GM18517 (cell line): ENCODE results near the gene FERMT3.

ENCODE experiments used
- ATAC-seq: cut with Tn5 transposase; IDR thresholded peaks from one replicate; pipeline ENCODE4 v1.9.1; 2021; ENCODE audit warnings: mild to moderate bottlenecking, moderate library complexity; ENCODE audit not compliant: unreplicated experiment

FERMT3 gene

DNA sequence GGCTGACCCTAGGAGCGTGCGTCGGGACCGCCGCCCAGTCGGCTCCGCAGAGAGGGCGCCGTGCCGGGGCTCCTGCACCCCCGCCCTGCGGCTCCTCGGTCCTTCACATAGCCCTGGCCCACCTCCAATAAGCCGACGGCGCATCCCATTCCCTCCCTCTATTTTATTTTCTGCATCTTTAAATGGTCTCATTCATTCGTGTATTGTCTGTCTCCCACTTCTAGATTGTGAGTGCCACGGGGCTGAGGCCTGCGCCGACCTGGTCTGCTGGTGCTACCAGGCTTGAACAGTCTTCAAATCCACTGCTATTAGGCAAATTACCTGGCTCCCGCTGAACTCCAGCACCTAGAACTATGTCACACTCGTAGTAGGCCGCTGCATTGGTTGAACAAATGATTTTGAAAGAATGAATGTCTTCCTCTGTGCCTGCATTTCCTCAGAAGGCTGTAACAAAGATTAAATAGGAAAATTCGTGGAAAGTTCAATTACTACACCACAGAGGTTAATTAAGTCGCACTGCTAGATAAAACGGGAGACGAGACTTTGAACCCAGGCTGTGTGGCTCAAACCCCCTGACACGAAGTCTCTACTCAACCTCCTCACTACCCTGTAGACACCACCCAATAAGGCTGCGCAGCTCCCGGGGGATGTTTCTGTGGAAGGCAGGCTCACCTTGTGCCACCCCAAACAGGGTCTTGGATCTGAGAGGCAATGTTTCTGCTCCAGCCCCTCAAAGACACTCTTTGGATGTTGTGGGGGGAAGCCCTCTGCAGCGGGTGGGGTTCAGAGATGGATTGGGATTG lies 41.4 kb downstream of the FERMT3 start:
- ATAC-seq = no peak

DNA sequence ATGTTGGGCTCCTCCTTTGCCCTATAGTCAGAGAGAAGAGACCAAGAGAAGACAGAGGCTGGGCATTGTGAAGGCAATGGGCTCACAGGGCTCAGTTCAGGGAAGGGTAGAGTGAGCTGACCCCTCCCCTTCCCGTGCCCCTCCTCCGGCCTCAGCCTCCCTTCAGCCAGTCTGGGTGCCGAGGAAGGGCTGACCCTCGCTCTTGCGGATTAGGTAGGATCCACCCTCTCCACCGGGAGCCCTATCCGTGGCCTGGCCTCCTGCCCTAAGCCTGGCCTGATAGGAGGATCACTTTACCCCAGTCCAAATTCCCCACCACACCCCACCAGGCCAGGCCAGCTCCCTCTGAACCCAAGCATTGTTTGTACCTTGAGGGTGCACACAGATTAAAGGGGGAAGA lies 42.1 kb downstream of the FERMT3 start:
- no peak for ATAC-seq

DNA sequence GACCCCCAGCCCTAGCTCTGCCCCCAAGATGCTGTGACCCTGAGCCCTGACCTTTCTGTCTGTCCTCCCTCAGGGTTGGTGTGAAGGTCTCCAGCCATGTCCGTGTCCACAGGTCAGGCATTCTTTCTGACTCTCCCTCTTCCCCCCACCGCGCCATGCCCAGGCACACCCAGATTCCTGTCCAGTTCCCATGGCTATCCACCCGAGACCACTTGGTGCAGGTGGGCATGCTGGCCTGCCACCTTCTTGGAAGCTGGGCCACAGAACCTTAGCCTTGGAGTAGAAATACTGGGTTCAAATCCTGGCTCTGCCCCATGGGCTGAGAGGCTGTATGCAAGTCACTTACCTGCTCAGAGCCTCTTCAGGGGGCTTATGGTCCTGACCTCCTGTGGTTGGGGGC lies 42.5 kb downstream of the FERMT3 start:
- ATAC-seq = no peak

DNA sequence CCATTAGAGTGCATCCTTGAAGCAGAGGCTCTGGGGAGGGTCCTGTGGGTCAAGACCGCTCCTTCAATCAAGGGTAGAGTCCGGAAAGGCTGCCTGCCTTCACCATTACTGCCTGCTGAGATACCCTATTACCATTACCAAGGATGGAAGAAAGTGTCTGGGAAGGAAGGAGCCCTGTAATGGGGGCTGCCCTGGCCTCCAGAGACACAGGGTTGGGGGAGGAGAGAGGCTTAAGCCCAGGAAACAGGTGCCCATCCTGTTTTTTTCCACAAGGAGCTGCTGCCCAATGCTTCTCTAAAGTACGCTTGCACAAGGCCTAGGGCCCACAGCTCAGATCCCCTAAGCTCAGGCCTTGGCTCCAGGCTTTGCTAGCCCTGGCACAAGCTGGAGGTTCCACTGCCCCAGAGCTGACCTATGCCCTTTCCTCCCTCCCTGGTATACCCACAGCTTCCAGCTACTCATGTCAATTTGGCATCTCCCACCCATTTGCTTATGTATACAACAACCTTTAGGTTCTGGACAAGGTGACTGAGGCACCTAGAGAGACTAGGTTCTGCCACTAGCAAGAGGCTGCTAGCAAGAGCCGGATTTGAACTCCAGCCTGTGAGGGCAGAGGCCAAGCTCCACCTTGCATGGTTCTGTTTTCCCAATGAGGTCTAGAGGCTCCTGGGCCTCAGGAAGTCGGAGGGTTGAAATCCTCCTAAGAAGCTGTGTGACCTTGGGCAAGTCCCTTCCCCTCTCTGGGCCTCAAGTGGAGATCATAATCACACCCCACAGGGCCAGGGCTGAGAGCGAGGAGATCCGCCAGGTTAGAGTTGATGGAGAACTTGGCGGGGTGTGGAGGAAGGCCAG lies 43.3 kb downstream of the FERMT3 start:
- no peak for ATAC-seq

DNA sequence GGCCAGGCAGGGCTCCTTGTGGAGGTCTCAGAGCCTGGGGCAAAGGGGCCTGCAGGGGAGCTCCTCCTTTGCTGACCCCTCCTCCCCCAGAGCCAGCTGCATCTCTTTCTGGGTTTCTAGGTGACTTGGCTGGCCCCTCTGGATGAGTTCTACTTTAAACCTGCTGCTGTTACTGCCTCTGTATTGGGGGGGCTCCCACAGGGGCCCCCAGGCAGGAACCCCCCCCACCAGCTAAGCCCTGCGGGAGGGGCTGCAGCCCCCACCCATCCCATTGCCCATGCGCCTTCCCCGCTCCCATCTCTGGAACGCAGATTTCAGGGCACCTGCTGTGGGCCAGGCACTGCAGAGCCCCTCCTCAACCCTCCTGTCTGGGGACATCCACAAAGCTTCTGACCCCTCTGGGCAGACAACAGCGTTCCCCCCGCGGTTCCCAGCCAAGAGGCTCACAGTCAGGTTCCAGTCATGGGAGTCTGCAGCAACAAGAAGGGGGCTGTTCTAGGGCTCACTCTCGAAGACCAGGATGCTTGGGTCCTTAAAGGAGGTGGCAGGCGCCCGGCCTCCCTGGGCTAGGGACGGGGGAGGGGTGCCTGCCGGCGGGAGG lies 44.0 kb downstream of the FERMT3 start:
- no peak for ATAC-seq

DNA sequence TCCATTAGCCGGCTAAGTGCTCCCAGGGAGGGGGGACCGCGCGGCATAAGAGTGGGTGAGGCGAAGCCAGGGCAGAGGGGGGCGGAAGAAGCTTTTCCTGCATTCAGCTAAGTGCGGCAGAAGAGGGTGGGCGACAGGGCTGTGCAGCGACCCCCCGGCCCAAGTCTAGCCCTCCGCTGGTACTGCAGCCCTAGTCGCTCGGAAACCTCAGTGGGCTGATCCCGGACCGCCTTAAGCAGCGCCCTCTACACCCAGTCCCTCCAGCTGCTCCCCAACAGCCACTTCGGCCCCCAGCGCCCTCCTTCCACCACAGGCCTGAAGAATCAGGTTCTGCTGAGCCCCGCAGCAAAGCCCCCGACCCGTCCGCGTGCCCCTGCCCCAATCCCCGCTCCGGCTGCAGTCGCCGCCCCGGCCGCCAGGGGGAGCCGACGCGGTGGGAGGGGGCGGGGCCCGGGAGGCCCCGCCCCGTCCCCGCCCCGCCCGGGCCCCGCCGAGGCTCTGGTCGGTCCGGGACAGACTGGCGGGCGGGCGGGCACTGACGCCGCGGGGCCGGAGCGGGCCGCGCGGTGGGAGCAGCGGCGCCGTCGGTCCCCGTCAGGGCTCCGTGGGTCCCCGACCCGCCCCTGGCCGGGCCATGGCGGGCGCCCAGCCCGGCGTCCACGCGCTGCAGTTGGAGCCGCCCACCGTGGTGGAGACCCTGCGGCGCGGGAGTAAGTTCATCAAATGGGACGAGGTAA lies 44.7 kb downstream of the FERMT3 start, which contains the start of gene PLCB3:
Gene PLCB3 (plus strand): TSS at position 515 of the 737 bp plus-strand sequence. CDS start 120 bp downstream, at position 635.
- no peak for ATAC-seq

DNA sequence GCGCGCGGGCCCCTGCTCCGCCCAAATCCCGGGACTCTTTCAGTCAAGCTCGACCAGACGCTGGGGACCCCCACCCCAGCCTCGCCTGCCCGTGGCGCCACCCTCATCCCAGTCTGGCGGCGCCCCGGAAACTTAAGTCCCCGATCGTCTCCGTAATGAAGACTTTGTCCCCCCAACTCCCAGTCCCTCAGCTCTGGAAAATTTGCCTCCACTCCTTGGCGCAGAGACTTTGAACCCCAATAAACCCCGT lies 45.2 kb downstream of the FERMT3 start:
- no peak for ATAC-seq

DNA sequence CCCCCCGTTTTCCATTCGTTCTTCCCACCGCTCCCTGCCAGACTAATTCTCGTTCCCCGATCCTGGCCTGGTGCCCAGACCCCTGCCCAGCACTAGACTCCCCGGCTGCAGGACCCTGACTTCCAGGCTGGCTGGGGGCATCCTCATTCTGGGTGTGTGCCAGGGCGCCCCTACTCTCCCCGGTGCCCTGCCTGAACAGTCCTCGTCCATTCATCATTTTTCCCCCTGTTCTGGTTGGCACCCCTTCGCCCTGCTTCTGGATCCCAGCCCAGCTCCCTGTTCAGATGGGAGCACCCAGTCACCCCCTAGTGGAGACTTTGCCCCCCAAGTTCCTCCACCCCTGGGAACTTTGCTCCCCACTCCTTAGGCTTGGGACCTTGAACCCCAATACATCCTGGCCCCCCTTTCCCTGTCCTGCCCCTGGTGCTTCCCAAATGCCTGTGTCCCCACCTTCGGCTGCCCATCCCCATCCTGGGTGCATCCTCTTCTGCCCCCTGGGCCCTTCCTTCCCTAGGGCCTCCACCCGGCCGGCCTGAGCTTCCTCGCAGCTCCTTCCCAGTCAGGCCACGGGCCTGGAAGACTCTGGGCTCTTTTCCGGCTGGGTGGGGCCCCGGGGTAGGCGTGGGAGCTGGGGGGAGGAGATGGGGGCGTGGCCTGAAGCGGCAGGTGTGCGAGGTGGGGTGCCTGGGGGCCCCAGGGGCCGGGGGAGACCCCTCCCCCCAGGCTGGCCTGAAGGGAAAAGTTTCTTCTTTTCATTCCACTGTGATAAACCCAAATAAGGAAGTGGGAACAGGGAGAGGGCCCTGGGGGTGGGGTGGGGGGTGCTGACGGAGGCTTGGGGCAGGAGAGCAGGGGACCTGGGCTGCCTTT lies 45.7 kb downstream of the FERMT3 start:
- ATAC-seq = no peak

DNA sequence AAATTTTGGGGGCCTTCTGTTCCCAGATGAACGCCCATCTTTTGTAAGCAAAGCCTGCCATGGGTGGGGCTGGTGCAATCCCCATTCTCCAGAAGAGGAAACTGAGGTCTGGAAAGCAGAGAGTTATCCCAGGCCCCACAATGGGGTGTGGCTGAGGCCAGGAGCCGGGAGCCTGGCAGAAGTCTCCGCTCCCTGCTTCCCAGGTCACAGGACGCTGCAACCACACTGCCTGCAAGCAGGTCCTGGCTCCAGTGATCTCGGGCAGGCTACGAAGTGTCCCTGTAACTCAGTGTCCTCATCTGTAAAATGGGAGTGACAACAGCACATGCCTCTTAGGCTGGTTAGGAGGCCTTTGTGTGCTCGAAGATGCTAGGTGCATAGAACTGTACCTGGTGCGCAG lies 46.5 kb downstream of the FERMT3 start:
- no peak for ATAC-seq

DNA sequence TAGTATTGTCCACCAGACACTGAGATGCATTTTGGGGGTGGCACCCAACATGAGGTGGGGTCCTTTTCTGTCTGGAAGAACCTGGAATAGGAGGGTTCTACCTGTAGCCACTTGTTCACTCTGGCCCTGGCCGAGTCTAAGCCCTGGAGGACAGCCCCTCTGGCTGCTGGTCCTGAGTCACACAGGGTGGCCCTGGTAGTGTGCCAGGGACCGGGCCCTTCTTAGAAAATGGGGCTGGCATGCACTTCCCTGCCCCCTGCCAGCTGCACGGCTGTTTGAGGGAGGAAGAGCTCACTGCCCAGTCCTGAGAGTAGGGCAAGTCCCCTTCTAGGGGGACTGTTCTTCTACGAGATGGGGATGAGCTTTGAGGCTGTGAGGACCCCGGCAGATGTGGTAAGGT lies 47.0 kb downstream of the FERMT3 start:
- no peak for ATAC-seq

DNA sequence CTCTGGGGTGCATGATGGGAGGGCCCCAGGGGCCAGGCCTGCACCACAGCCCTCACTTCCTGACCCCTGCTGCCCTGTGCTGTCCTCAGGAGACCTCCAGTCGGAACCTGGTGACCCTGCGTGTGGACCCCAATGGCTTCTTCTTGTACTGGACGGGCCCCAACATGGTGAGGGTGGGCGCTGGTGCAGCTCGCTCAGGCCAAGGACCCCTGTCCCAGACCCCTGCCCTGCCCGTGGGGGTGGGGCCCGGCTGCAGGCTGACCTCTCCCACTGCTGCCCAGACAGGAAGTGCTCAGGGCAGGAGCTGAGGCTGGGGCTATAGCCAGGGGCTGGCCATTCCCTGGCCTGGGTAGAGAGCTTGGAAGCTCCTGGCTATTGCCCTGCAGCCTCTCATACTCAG lies 47.8 kb downstream of the FERMT3 start:
- no peak for ATAC-seq

DNA sequence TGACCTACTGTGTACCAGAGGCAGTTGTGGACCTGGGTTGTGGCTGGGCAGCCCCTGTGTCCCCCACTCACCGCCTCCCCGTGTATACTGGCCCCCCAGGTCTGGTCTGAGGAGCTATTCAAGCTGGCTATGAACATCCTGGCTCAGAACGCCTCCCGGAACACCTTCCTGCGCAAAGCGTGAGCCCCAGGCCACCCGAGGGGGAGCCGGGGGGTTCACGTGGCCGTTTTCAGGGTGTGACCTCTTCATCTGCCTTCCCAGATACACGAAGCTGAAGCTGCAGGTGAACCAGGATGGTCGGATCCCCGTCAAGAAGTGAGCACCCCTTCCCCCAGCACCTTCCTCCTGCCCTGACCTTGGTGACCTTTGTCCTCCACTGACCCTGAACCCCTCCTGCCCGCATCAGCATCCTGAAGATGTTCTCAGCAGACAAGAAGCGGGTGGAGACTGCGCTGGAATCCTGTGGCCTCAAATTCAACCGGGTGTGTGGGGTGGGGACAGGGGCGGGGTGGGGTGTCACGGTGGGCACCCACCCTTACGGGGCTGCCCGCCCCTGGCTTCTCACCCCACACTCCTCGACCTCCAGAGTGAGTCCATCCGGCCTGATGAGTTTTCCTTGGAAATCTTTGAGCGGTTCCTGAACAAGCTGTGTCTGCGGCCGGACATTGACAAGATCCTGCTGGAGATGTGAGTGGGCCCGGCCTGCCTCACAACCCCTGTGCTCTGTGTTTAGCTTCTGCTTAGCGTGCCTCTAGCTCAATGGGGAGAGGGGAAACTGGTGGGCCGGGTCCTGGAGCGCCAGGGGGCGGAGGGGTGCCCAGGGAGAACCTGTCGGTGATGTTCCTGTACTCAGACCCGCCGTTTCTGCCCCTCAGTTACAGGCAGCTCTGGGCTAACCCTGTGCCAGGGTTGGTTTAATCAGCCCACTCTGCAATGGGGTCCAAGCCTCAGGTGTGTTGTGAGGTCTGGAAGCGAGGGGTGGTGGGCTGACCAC lies 48.9 kb downstream of the FERMT3 start:
- ATAC-seq = no peak

DNA sequence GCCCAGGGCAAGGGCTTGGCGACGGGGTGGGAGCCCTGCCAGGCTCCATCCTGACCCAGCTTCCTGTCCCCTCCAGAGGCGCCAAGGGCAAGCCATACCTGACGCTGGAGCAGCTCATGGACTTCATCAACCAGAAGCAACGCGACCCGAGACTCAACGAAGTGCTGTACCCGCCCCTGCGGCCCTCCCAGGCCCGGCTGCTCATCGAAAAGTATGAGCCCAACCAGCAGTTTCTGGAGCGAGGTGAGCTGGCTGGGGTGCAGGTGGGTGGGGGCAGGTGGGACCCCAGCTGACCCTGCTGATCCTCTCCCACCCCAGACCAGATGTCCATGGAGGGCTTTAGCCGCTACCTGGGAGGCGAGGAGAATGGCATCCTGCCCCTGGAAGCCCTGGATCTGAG lies 49.8 kb downstream of the FERMT3 start:
- ATAC-seq = no peak

DNA sequence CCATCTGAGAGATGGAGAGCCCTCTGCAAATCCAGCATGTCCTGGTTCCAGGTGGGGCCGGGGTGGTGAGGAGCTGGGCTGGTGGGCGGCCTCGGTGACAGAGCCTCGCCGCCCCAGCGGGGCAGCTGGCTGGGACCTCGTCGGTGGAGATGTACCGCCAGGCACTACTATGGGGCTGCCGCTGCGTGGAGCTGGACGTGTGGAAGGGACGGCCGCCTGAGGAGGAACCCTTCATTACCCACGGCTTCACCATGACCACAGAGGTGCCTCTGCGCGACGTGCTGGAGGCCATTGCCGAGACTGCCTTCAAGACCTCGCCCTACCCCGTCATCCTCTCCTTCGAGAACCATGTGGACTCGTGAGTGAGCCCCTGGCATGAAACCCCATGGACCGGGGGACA lies 51.8 kb downstream of the FERMT3 start:
- no peak for ATAC-seq

DNA sequence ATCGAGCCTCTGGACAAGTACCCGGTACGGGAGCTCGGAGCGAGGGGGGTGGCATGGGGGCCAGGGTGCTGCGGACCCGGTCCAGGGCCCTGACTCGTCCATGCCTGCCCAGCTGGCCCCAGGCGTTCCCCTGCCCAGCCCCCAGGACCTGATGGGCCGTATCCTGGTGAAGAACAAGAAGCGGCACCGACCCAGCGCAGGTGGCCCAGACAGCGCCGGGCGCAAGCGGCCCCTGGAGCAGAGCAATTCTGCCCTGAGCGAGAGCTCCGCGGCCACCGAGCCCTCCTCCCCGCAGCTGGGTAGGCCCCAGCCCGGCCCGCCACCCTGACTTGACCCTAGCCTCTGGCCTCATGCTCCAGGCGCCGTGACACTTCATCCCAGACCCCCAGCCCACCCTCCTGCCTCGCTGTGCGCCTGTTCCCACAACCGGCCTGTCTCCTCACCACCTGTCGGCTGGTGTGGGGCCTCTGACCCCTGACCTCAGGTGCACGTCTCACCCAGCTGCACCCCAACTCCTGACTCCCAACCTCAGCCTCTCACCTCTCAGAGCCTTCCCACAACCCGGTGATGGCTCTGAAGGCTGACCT lies 52.5 kb downstream of the FERMT3 start:
- ATAC-seq = no peak

DNA sequence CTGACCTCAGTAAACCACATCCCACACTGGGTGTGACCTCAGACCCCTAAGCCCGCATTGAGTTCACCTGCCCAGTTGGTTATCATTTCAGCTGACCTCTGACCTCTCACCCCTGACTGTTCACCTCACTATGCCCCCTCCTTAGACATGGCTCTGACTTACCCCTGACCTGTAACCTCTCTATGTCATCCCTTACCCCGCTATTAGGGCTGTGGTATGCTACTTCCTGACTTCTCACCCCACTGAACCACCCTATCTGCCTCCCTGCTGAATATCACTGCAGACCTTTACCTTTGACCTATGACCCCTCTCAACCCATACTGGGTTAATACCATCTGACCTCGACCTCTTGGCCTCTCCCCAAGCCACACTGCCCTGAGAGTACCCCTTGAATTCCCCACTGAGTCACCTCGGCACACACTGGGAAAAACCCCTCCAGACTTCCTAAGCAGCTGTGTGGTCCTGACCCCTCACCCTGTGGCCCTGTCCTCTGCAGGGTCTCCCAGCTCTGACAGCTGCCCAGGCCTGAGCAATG lies 53.1 kb downstream of the FERMT3 start:
- ATAC-seq = no peak

DNA sequence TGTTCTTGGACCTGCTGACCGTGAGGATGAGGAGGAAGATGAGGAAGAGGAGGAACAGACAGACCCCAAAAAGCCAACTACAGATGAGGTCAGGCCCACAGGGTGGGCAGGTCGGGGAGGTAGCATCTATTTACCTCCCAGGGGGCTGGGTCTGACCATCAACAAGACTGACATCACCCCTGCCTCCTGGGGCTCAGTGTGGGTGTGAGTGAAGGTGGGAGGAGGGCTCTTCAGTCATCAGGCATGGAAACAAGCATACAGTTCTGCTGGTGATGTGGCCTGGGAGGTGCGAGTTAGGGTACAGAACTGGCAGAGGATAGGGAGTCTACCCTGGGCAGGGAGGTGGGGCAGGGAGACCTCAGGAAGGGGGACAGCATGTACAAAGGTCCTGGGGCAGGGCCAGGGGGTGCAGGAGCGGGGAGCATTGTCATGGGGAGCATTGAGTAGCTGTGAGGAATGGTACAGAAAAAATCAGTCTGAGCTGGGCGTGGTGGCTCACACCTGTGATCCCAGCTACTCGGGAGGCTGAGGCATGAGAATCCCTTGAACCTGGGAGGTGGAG lies 53.7 kb downstream of the FERMT3 start:
- no peak for ATAC-seq

DNA sequence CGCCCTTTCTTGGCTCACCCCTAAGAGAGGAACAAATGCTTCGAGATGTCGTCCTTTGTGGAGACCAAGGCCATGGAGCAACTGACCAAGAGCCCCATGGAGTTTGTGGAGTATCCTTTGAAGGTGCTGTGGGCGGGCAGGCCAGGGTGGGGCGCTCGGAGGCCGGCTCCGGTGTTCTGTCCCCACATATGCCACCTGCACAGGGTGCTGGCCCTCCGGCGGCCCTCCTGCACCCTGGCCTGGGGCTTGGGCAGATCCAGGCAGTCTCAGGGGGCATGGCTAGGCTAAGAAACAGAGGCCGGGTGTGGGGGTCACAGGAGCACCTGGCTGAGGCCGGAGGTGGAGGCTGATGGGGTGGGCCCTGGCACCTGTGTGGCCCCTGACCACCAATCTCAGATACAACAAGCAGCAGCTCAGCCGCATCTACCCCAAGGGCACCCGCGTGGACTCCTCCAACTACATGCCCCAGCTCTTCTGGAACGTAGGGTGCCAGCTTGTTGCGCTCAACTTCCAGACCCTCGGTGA lies 55.1 kb downstream of the FERMT3 start:
- ATAC-seq = no peak
